ENCODE data around the gene CAMK1D.
"Not testable (repeated sequence)": the region's sequence is repeated elsewhere in the genome, so short reads cannot be mapped to it uniquely, and the experiment has no call there.

Gene CAMK1D

GRCh38 chr10:12470719-12471118 lies 121.4 kb downstream of the CAMK1D start:
- no peak for DNase-seq

DNA sequence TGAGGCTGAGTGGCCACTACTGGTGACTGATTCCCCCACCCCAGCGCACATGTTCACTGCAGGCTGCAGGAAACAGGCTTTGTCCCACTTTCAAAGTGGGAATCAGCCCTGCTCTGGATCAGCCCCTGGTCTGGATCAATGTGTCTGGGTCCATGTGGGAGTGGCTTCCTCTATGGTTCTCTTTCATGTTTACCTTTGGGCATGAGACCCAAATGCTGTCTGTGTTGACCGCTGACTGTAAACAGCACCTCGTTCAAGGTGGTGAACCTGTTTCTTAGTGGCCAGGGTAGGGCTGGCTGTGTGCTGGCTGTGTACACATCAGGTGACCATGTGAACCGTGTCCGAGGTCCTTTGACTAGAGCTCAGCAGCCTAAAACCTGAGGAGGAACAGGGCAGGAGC lies 121.8 kb downstream of the CAMK1D start:
- DNase-seq: no peak

DNA sequence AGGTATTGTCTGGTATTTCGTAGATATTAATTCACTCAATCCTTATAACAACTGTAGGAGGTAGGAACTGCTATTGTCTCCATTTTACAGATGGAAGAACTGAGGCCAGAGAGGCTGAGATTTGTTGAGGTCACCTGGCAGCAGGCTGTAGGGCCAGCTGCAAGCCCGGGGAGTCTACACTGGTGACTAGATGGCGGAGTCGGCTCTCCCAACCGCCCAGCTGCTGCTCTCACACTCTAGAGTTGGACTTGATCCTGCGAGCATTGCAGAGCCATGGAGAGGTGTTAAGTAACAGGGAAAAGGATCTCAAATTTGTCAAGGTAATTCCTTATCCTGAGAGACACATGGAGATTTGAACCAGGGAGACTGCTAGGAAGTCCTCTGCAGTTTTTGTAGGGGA lies 124.1 kb downstream of the CAMK1D start:
- DNase-seq: no peak

DNA sequence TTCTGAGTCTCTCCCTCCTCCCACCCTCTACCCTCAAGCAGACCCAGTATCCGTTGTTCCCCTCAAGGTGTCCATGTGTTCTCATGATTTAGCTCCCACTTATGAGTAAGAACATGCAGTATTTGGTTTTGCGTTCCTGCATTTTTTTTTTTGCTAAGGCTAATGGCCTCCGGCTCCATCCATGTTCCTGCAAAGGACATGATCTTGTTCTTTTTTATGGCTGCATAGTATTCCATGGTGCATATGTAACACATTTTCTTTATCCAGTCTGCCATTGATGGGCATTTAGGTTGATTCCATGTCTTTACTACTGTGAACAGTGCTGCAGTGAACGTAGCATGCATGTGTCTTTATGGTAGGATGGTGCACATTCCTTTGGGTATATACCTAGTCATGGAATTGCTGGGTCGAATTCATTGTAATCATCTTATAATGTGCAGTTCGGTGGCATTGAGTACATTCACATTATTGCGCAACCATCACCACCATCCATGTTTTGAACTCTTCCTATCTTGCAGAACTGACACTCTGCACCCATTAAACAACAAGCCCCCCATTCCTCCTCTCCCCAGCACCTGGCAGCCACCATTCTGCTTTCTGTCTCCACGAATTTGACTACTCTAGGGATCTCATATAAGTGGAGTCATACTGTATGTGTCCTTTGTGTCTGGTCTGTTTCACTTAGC lies 125.5 kb downstream of the CAMK1D start:
- no peak for DNase-seq

GRCh38 chr10:12476656-12477055 lies 127.3 kb downstream of the CAMK1D start:
- no peak for DNase-seq

DNA sequence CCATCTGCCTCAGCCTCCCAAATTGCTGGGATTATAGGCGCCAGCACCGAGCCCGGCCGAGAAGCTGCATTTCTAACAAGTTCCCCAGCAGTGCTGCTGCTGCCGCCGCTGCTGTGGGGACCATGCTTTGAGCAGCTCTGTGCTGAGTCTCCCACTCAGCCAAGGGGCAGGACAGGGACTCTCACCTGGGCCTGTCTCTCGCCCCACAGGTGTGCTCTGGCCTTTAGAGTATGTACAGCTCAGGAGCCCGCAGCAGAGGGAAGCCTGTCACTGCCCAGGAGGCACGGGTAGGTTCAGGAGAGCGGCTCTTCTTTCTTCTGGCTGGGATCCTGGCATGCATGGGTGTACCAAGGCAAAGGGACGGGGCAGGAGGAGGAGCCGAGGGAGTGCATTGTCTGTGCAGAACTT lies 130.1 kb downstream of the CAMK1D start:
- DNase-seq: no peak

GRCh38 chr10:12479924-12480323 lies 130.6 kb downstream of the CAMK1D start:
- DNase-seq: no peak

- DNase-seq: no peak
Observed at GRCh38 chr10:12480440-12480839, 131.1 kb downstream of the CAMK1D start.

- DNase-seq: no peak
Observed at GRCh38 chr10:12481924-12482323, 132.6 kb downstream of the CAMK1D start.

- peak; percentile 40 for DNase-seq
Observed at GRCh38 chr10:12482587-12482986, 133.2 kb downstream of the CAMK1D start.

GRCh38 chr10:12484002-12484918 lies 134.9 kb downstream of the CAMK1D start:
- peak; percentile 78 for DNase-seq

DNA sequence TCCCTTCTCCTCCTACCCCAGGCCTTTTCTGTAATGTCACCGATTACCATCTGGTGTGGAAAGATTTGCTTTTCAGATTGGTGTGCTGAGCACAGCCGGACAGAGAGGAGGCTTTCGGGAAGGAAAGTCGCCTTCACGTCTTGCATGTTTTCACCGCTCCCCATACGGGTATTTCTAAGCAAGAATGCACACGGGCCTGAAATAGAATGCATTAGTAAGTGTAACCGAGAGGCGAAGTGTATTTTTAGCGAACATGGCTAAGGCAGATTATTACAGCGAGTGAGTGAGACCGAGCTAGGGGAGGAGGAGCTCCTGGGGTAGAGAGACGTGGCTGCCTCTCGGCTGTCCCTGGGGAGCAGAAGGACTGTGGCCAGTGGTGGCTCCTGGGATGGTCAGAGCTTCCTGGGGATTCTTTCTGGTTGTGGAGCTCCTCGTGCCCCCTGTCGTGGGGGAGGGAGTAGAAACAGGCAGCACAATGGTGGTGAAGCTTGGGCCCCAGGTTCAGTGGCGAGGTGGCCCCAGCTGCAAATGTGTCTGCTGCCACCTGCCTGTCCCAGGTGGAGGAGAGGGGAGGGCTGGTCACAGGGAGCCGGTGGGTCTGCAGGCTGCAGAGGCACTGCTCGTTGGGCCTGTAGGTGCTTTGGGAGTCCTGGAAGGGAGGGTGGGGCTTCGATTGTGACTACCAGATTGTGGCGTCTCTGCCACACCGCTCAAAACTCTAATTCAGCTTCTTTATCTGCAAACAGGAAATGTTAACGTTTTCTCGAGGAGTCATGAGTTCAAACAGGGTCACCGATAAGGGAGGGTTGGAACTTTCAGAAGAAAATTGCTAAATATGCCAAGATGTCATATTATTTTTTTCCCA lies 135.8 kb downstream of the CAMK1D start:
- peak; percentile 65 for DNase-seq

DNA sequence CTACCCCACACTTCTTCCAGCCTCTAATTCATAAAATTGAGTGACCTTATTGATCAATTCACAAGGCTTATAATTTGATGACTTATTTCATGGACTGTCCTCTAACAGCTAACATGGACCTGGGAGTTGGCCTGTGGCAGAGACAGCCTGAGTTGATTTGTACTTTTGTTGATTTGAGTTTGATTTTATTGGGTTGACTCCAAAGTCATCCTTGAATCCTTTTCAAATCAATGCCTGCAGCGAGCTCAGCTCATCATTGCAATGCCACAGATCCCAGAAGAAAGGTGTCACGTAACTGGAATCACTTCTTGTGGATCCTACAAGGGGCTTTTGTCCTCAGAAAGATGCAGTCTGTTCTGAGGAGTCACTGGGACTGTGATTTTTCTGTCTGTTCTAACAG lies 138.0 kb downstream of the CAMK1D start:
- no peak for DNase-seq

- DNase-seq: no peak
Observed at GRCh38 chr10:12488626-12489025, 139.3 kb downstream of the CAMK1D start.

GRCh38 chr10:12489357-12489756 lies 140.0 kb downstream of the CAMK1D start:
- DNase-seq: no peak

- DNase-seq: no peak
Observed at GRCh38 chr10:12489806-12490205, 140.5 kb downstream of the CAMK1D start.

DNA sequence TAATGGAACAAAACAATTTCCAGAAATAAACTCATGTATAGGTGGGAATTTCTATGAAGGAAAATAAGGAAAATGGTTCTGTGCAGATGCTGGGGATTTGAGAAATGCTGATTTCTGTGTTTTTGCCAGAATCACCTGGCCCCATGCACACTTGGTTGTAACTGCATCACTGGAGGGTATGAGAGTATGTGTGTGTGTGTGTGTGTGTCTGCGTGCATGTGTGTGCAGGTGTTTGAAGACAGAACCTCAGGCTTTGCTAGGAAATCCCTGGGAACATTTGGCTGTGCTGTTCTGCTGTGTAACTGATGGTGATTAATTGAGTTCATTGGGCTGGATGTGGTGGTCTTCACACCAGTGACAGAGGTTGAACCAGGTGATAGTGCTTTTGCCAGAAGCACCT lies 141.6 kb downstream of the CAMK1D start:
- no peak for DNase-seq

DNA sequence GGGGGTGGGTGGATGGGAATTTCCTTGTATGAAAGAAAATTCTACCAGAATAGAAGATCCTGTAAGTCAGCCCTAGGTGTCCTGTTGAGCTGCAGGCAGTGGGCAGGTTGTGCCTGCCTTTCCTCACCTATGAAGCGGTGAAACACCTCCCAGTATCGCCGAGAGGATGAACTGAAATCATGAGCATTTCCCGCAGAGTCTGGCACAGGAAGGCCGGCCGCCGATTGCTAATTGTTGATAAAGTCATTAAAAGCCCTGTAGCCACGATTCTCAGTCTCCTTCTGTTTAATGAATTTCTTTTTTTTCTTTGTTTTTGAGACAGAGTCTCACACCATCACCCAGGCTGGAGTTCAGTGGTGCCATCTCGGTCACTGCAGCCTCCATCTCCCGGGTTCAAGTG lies 142.1 kb downstream of the CAMK1D start:
- DNase-seq: no peak

DNA sequence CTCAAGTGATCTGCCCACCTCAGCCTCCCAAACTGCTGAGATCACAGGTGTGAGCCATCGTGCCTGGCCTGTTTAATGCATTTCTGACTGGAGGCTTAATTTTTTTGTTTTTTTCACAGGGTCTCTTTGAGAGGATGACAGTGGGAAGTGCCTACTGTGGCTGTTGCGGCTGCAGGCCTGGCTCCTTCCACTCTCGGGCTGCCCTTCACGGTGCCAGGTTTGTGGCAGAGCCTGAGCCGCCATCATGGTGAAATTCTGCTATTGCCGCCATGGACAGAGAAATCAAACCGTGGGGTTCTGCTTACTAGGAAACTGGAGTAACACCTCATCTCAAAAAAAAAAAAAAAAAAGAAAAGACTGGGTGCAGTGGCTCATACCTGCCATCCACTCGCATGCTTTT lies 142.7 kb downstream of the CAMK1D start:
- no peak for DNase-seq

DNA sequence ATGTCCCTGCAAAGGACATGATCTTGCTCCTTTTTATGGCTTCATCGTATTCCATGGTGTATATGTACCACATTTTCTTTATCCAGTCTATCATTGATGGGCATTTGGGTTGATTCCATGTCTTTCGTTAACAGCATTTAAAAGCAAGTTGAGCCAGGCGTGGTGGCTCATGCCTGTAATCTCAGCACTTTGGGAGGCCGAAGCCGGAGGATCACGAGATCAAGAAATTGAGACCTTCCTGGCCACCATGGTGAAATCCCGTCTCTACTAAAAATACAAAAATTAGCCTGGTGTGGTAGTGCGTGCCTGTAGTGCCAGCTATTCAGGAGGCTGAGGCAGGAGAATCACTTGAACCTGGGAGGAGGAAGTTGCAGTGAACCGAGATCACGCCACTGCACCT lies 147.7 kb downstream of the CAMK1D start:
- not testable (repeated sequence) for DNase-seq

GRCh38 chr10:12499076-12499986 lies 150.0 kb downstream of the CAMK1D start:
- no peak for DNase-seq
